Immature natural killer cell (primary cell): Measurements from ENCODE around the gene ZBTB8A. TPM values are rescaled to one million over a fixed set of nuclear protein-coding genes. Genes with fewer than 3 reads are reported as not detected.

Experiments used
- DNase-seq, 3 donors: peaks; one replicate each; pipeline ENCODE4 v3.0.0; 2022; ENCODE audit warnings: mixed read lengths in 1 of 3
- H3K27ac Mint-ChIP-seq, 6 donors: one replicate each; pipeline ENCODE4 v1.8.0; 2020; ENCODE audit warnings: mixed read lengths in 6 of 6, mild to moderate bottlenecking in 5 of 6, inconsistent platforms in 4 of 6, moderate library complexity in 3 of 6
- H3K27me3 Mint-ChIP-seq, 3 donors: one replicate each; pipeline ENCODE4 v1.8.0; 2020 to 2021; ENCODE audit warnings: low read depth in 3 of 3, mild to moderate bottlenecking in 3 of 3, mixed read lengths in 3 of 3, moderate library complexity in 3 of 3, inconsistent platforms in 1 of 3
- H3K36me3 Mint-ChIP-seq, 3 donors: one replicate each; pipeline ENCODE4 v1.8.0; 2020; ENCODE audit warnings: mixed read lengths in 3 of 3, inconsistent platforms in 2 of 3, mild to moderate bottlenecking in 2 of 3
- H3K4me1 Mint-ChIP-seq, 2 donors: one replicate each; pipeline ENCODE4 v1.8.0; 2020; ENCODE audit warnings: inconsistent platforms in 2 of 2, mild to moderate bottlenecking in 2 of 2, mixed read lengths in 2 of 2, moderate library complexity in 1 of 2
- H3K4me3 Mint-ChIP-seq, 5 donors: one replicate each; pipeline ENCODE4 v1.8.0; 2020; ENCODE audit warnings: mild to moderate bottlenecking in 5 of 5, mixed read lengths in 5 of 5, inconsistent platforms in 3 of 5, moderate library complexity in 3 of 5
- H3K9me3 Mint-ChIP-seq, 6 donors: one replicate each; pipeline ENCODE4 v1.8.0; 2020; ENCODE audit warnings: mild to moderate bottlenecking in 6 of 6, mixed read lengths in 6 of 6, inconsistent platforms in 4 of 6, moderate library complexity in 3 of 6
- polyA plus RNA-seq, 3 donors: library from polyadenylated mRNA; unstranded; fragments of 300-500 nt; fragmentation: Illumina TruSeq; gene quantifications; one replicate each; pipeline ENCODE4 v1.2.3, GENCODE V29; 2021

The ZBTB8A gene
- under 1 TPM in 1 of 3 donors, not detected in 2; 0.39 TPM for polyA plus RNA-seq

DNA sequence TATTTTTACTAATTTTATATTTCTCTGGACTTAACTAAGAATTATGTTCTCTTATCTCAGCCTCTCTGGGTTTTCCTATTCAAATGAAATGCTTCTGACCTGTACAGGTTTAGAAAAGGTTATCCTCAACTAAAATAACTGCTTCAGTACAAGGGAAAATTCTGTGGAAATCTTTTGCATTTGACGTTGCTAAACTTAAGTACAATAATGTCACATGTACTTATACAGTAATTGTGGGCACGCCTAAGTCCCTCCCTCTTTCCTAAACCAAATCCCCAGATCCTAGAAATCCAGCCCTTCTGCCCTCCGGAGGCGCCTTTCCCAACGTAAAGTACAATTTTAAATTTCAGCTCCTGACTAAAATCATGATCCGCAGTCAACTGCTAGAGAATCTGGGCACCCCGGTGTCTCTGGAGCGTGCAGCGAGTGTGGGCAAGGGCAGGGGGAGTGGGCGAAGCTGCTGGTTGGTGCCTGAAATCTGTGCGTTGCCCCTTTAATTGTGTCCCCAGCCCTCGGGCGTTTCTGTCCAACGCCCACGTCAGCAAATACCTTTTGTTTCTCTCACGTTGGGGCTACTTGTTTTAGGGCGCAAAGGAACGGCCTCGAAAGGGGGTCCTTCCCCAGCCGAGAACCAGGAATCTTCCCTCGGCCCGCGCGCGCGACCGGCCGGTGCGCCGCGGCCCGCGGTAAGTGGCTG, at the start of gene ZBTB8A:
TSS of gene ZBTB8A (plus strand) at position 541 of the 697 bp plus-strand sequence. CDS start 53,505 bp downstream, outside the sequence.
- peak within 1 kb of the TSS in 2 of 6 donors; percentile 74 to 80 for H3K27ac Mint-ChIP-seq
- peaks cover 0 to 2% (median 0%) of the 10 kb centered on the region in 6 donors for H3K9me3 Mint-ChIP-seq
- H3K4me3 Mint-ChIP-seq: peak within 1 kb of the TSS; percentile 85 to 94 (median 93)
- peaks cover 10 to 13% of the 10 kb centered on the region in 2 donors for H3K4me1 Mint-ChIP-seq
- H3K27me3 Mint-ChIP-seq: peaks cover 11 to 32% (median 22%) of the 10 kb centered on the region in 3 donors
- H3K36me3 Mint-ChIP-seq: peaks cover 0 to 6% (median 3%) of the 10 kb centered on the region in 3 donors
- DNase-seq: peak in 2 of 3 donors; percentile 5 to 9

DNA sequence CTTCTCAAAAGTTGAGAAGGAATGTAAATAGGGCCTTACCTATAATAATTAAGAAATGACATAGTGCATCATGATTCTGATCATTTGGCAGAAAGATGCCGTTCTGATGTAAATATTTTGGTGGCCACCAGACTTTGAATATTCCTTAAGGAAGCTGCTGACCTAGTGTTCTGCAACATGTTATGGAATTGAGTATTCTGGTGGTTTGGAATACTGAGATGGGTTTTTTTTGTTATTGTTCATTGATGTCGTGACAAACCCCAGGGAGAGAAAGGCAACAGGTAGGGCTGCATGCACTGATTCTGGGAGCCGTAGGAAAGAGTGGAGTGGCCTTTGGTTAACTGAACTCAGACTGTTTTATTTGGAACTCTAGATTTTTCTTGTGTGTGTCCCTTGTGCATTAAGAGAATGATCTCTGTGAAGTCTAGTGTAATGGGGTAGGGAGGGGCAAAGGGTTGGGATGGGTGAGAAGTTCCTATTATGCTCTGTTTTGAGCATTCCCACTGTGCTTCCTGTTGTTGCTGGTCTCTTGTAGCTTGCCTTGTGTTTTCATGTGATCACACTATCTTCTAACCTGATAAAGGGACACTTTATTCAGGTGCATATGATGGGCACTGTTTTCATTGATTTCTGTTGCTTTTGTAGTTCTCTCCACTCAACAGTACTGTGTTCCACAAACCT, 49.3 kb upstream of the ZBTB8A start:
- no peak overlapping the region for H3K4me3 Mint-ChIP-seq
- H3K4me1 Mint-ChIP-seq: no peaks in the 10 kb centered on the region
- H3K36me3 Mint-ChIP-seq: no peaks in the 10 kb centered on the region
- no peaks in the 10 kb centered on the region for H3K9me3 Mint-ChIP-seq
- DNase-seq: no peak
- peaks cover 0 to 10% (median 2%) of the 10 kb centered on the region in 3 donors for H3K27me3 Mint-ChIP-seq
- H3K27ac Mint-ChIP-seq: no peak overlapping the region

DNA sequence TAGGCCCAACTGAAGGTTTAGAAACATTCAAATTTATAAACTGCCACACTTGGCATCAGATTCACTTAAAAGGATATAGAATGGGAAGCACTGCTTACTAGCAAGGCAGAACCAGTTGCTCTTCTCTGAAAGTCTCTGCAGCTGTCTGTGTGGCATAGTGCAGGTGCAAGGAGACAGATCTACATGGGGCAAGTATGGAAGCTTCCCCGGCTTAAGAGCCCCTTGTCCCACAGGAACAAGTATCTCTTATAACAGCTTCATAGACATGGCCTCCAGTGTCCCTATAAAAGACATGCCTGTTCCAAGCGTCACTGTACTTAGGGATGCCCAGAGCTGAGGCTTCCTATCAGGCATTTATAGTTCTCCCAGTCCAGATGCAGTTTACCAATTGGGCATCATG, 47.8 kb upstream of the ZBTB8A start:
- no peak for DNase-seq
- Mint-ChIP-seq H3K4me3 (no peak overlapping the region), H3K36me3 (no peaks in the 10 kb centered on the region), H3K4me1 (no peaks in the 10 kb centered on the region), H3K27ac (no peak overlapping the region), H3K9me3 (no peaks in the 10 kb centered on the region), H3K27me3 (peaks cover 2 to 6% (median 2%) of the 10 kb centered on the region in 3 donors)

DNA sequence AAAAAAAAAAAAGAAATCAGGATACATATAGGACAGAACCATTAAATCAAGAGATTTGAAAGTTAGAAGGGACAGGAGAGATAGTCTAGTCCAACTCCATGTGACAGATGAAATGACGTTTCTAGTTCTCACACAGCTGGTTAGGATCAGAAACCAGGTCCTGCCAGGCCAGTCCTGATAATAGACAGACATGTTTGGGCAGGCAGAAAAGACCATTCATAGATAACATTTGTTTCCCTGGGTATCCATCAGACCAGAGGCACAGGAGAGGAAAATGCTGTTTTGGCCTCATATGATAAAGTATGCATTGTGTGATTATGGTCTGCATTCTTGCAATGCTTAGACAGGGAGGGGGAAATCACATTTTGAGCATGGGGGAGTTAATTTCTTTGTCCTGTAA, 45.0 kb upstream of the ZBTB8A start:
- Mint-ChIP-seq H3K4me3 (no peak overlapping the region), H3K36me3 (no peaks in the 10 kb centered on the region), H3K27me3 (peaks cover 2 to 13% (median 2%) of the 10 kb centered on the region in 3 donors), H3K27ac (no peak overlapping the region), H3K4me1 (no peaks in the 10 kb centered on the region), H3K9me3 (no peaks in the 10 kb centered on the region)
- DNase-seq: no peak

- Mint-ChIP-seq H3K4me1 (peaks cover 0 to 2% of the 10 kb centered on the region in 2 donors), H3K27ac (no peak overlapping the region), H3K4me3 (no peak overlapping the region), H3K27me3 (peaks cover 2 to 19% (median 6%) of the 10 kb centered on the region in 3 donors), H3K9me3 (no peaks in the 10 kb centered on the region), H3K36me3 (no peaks in the 10 kb centered on the region)
- no peak for DNase-seq
Observed at GRCh38 chr1:32494711-32495337, 44.4 kb upstream of the ZBTB8A start.

- Mint-ChIP-seq H3K27ac (no peak overlapping the region), H3K4me3 (no peak overlapping the region), H3K9me3 (no peaks in the 10 kb centered on the region), H3K4me1 (peaks cover 4 to 5% of the 10 kb centered on the region in 2 donors), H3K36me3 (no peaks in the 10 kb centered on the region), H3K27me3 (peaks cover 5 to 19% (median 6%) of the 10 kb centered on the region in 3 donors)
- no peak for DNase-seq
Observed at GRCh38 chr1:32496127-32496526, 43.1 kb upstream of the ZBTB8A start.

GRCh38 chr1:32498751-32499150, 40.5 kb upstream of the ZBTB8A start:
- Mint-ChIP-seq H3K36me3 (no peaks in the 10 kb centered on the region), H3K9me3 (no peaks in the 10 kb centered on the region), H3K4me1 (peaks cover 6 to 7% of the 10 kb centered on the region in 2 donors), H3K27me3 (peaks cover 6 to 24% (median 6%) of the 10 kb centered on the region in 3 donors), H3K4me3 (peak overlapping the region in 3 of 5 donors; percentile 8 to 65 (median 51)), H3K27ac (no peak overlapping the region)
- DNase-seq: no peak

GRCh38 chr1:32500387-32501209, 38.6 kb upstream of the ZBTB8A start:
- H3K27ac Mint-ChIP-seq: no peak overlapping the region
- no peaks in the 10 kb centered on the region for H3K36me3 Mint-ChIP-seq
- H3K27me3 Mint-ChIP-seq: peaks cover 5 to 22% (median 8%) of the 10 kb centered on the region in 3 donors
- peak overlapping the region; percentile 65 to 81 (median 77) for H3K4me3 Mint-ChIP-seq
- H3K9me3 Mint-ChIP-seq: no peaks in the 10 kb centered on the region
- DNase-seq: peak in 1 of 3 donors; percentile 2
- peaks cover 6 to 7% of the 10 kb centered on the region in 2 donors for H3K4me1 Mint-ChIP-seq

DNA sequence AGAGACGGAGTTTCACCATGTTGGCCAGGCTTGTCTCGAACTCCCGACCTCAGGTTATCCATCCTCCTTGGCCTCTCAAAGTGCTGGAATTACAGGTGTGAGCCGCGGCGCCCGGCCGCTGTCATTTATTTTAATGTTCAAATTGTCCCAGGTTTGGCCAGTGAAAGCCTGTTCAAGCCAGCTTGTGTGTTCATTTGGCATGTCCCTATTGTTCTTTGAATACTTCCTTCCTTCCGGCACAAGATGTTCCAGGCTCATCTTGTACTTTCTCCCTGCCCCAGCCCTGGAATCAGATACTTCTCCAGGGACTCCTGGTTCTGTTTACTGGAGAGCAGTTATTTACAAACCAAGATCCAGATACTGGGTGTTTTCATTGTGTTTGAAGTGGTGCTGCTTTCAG, 37.4 kb upstream of the ZBTB8A start:
- Mint-ChIP-seq H3K4me3 (peak overlapping the region in 4 of 5 donors; percentile 15 to 57 (median 39)), H3K9me3 (no peaks in the 10 kb centered on the region), H3K4me1 (peaks cover 6 to 7% of the 10 kb centered on the region in 2 donors), H3K27ac (no peak overlapping the region), H3K27me3 (peaks cover 5 to 27% (median 7%) of the 10 kb centered on the region in 3 donors), H3K36me3 (no peaks in the 10 kb centered on the region)
- no peak for DNase-seq

DNA sequence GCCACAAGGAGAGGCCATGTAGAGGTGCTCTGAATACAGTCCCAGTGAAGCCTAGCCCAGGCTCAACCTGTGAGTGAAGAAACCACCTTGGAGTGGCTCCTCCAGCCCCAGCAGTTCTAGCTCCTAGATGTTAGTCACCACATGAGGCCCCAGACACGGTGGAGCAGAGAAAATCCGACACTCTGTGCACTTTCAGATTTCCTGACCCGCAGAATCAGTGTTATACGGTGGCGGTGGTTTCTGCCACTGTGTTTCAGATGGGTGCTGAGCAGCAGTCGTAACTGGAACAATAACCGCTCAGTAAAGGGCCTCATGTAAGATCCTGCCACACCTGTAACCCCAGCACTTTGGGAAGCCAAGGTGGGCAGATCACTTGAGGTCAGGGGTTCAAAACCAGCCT, 36.1 kb upstream of the ZBTB8A start:
- H3K4me1 Mint-ChIP-seq: peaks cover 6 to 7% of the 10 kb centered on the region in 2 donors
- no peak overlapping the region for H3K27ac Mint-ChIP-seq
- no peaks in the 10 kb centered on the region for H3K36me3 Mint-ChIP-seq
- no peak overlapping the region for H3K4me3 Mint-ChIP-seq
- H3K27me3 Mint-ChIP-seq: peaks cover 5 to 27% (median 14%) of the 10 kb centered on the region in 3 donors
- no peaks in the 10 kb centered on the region for H3K9me3 Mint-ChIP-seq
- no peak for DNase-seq

DNA sequence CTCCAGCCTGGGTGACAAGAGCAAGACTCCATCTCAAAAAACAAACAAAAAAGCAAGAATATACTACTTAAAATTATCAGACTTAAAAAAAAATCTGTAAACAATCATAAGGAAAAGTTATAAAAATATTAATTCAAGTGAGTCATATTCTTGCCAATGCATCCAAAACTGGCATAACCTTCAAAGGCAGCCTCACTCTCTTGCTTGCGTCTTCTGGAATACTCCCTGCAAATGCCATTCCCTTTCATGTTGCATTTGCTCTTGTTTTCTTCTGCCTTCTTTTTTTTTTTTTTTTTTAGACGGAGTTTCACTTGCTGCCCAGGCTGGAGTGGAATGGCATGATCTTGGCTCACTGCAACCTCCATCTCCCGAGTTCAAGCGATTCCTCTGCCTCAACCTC, 32.2 kb upstream of the ZBTB8A start:
- Mint-ChIP-seq H3K9me3 (no peaks in the 10 kb centered on the region), H3K4me1 (no peaks in the 10 kb centered on the region), H3K27me3 (peaks cover 2 to 14% (median 13%) of the 10 kb centered on the region in 3 donors), H3K4me3 (no peak overlapping the region), H3K36me3 (no peaks in the 10 kb centered on the region), H3K27ac (no peak overlapping the region)
- DNase-seq: no peak

- Mint-ChIP-seq H3K27ac (no peak overlapping the region), H3K4me1 (no peaks in the 10 kb centered on the region), H3K9me3 (no peaks in the 10 kb centered on the region), H3K36me3 (peaks cover 0 to 3% (median 0%) of the 10 kb centered on the region in 3 donors), H3K4me3 (no peak overlapping the region), H3K27me3 (peaks cover 2 to 15% (median 9%) of the 10 kb centered on the region in 3 donors)
- no peak for DNase-seq
Observed at GRCh38 chr1:32508761-32509160, 30.5 kb upstream of the ZBTB8A start.

- Mint-ChIP-seq H3K4me3 (no peak overlapping the region), H3K27ac (no peak overlapping the region), H3K4me1 (no peaks in the 10 kb centered on the region), H3K9me3 (no peaks in the 10 kb centered on the region), H3K27me3 (peaks cover 2 to 14% (median 7%) of the 10 kb centered on the region in 3 donors), H3K36me3 (peaks cover 0 to 3% (median 0%) of the 10 kb centered on the region in 3 donors)
- DNase-seq: no peak
Observed at GRCh38 chr1:32509939-32510338, 29.3 kb upstream of the ZBTB8A start.
